Breast epithelium (tissue), 3 donors: Measurements from ENCODE around the gene ANLN.

ENCODE experiments used
- CTCF ChIP-seq, 3 donors: fragments of 450-650 bp; IDR thresholded peaks; one replicate each; pipeline ENCODE4 v1.5.1; 2016 to 2017; ENCODE audit warnings: antibody characterized with exemption in 3 of 3, mild to moderate bottlenecking in 3 of 3, moderate library complexity in 3 of 3
- POLR2AphosphoS5 ChIP-seq, 3 donors: sonication (generic); formaldehyde crosslinking; IDR thresholded peaks; one replicate each; pipeline ENCODE4 v1.6.1; 2017; ENCODE audit warnings: antibody characterized with exemption in 3 of 3

GRCh38 chr7:36366718-36367560 lies 22.7 kb upstream of the ANLN start:
- TF ChIP-seq POLR2AphosphoS5 (IDR thresholded peaks at IDR 0.05) (peak; percentile 67 to 73 (median 70)), CTCF (IDR thresholded peaks at IDR 0.05) (peak; percentile 79 to 92 (median 91))
